Activated naive CD4-positive, alpha-beta T cell treated with anti-CD3 and anti-CD28 coated beads, Interleukin-2, amount 50 U/mL, for 72 hours (primary cell): ENCODE measurements around the gene FBXL20. TPM values are rescaled to one million over a fixed set of nuclear protein-coding genes. Genes with fewer than 3 reads are reported as not detected.
A peak's percentile ranks its signal among the peaks of the same experiment; 100 is the strongest.

ENCODE experiments used
- ATAC-seq, 2 donors: fragments of 150-1000 bp; cut with Tn5 transposase; 2 replicates each; pipeline ENCODE4 v1.10.0; 2021; ENCODE audit warnings: mild to moderate bottlenecking in 2 of 2, moderate library complexity in 2 of 2
- DNase-seq, 2 donors: peaks; one replicate each; pipeline ENCODE4 v3.0.0; 2021 to 2022; ENCODE audit warnings: low spot score in 2 of 2
- H3K27ac Mint-ChIP-seq, 2 donors: one replicate each; pipeline ENCODE4 v1.8.0; 2022; ENCODE audit warnings: mild to moderate bottlenecking in 2 of 2, mixed read lengths in 2 of 2
- H3K36me3 Mint-ChIP-seq, 2 donors: one replicate each; pipeline ENCODE4 v1.8.0; 2022; ENCODE audit warnings: mixed read lengths in 2 of 2
- H3K9me3 Mint-ChIP-seq, 2 donors: one replicate each; pipeline ENCODE4 v1.8.0; 2022; ENCODE audit warnings: mixed read lengths in 2 of 2
- total RNA-seq, 2 donors: library from RNA; stranded (reverse); gene quantifications; one replicate each; pipeline ENCODE4 v1.2.3, GENCODE V29; 2022

The FBXL20 gene
- total RNA-seq, 2 donors from 2014 or later: 19.5 to 21.5 TPM

DNA sequence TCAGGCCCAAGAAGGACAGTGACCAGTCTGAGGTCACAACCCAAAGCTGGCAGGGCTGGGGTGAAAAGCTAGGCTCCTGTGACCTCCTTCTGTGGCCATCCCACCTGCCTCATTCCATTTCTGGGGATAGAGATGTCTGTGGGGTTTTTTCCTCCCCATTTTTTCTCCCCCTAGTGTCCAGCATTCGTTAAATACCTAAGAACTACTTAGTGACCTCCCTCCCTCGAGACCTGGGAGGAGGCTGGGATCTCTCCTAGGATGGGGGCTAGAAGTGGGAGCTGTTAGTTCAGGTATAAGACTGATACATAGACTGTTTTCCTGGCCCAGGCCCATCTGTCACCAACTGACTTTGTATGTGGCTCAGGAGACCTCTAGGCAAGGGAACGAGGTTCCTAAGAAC is 155.2 kb downstream of the FBXL20 start:
- ATAC-seq (no peak), DNase-seq (no peak)
- no peaks in the 10 kb centered on the region for H3K36me3 Mint-ChIP-seq
- no peaks in the 10 kb centered on the region for H3K9me3 Mint-ChIP-seq
- no peak overlapping the region for H3K27ac Mint-ChIP-seq

DNA sequence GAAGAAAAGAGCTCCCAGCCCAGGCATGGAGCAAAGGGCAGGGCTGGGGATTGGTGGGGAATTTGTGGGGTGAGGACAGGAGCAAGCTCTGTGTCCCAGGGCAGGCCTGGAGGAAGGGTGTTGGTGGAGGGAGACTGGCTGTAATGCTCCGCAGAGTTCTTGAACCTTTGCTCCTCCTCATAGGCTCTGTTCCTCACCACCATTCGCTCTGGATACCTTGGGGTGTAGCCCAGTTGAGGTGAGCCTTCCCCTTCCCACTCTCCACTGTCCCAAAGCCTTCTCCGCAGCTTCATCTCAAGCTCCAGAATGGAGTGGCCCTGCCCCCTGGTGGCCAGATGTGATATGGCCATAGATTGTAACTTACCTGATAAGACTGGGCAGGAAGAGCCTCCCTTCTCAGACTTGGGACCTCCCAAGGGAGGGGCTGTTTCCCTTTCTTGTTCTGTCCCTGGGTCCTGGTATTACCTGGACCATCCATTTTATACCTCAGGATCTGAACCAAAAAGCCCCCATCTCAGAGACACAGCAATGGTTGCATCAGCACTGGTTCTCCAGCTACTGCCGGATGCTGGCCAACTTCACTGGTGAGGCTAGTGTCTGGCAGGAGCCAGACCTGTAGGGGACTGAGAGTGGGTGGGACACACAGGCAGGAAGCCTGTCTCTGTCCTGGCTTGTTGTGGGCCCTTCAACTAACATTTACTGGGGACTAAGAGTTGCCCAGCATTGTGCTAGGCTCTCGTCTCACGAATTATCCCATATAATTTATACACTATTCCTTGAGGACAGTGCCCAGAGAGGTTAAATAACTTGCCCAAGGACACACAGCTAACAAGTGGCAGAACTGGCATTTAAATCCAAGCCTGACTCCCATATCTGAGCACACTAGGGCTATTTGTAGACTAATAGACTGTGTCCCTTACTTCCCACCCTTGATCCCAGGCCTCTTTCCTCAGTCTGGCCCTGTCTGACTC is 156.5 kb downstream of the FBXL20 start:
- DNase-seq (peak; percentile 76 to 90), ATAC-seq (peak; percentile 90 to 96)
- H3K9me3 Mint-ChIP-seq: no peaks in the 10 kb centered on the region
- H3K36me3 Mint-ChIP-seq: no peaks in the 10 kb centered on the region
- no peak overlapping the region for H3K27ac Mint-ChIP-seq

DNA sequence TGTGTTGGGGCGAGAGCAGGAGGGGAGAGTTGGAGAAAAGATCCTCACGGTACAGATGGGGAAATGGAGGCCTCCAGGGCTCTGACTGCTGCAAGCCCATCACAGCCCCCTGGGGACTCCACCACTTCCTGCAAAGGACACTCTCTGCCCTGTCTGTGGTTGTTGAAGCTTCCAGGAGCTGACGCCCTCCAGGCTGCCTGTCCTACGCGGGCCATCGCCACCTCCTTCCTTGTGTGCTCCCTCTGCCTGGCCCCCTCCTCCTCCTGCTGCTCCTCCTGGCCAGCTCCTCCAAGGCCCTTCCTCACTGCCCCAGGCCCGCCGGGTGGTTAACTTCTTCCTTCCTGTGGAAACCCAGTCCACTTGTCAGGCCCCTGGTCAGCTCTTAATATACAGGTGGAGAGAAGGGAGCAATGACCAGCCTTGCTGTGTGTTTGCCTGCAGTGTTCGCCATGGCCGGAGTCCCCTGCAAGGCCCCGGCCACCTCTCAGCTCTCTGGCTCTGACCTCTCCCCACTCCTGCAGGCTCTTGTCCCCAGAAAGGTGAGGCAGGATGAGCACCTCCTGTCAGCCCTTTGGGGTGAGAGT is 157.3 kb downstream of the FBXL20 start:
- ATAC-seq (peak in 1 of 2 donors; percentile 3), DNase-seq (no peak)
- no peaks in the 10 kb centered on the region for H3K9me3 Mint-ChIP-seq
- no peak overlapping the region for H3K27ac Mint-ChIP-seq
- no peaks in the 10 kb centered on the region for H3K36me3 Mint-ChIP-seq

DNA sequence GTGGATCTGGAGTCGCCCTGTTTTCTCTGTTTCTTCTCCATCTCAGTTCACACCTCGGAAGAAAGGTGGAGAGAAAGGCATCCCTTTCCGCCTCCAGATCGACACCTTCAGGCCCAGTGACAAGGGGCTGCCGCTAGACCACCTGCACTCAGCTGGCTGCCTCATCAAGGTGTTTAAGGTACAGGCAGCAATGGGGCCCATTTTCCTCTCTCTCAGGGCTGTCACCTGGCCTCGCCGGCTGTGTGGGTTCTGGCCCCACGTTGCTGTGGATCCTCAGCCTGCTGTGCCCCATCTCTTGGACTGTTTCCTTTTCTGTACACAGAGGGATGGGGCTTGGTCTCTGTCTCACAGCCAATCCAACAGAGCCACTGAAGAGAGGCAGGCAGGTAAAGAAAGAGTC is 158.3 kb downstream of the FBXL20 start:
- H3K9me3 Mint-ChIP-seq: no peaks in the 10 kb centered on the region
- no peak overlapping the region for H3K27ac Mint-ChIP-seq
- no peak for ATAC-seq
- DNase-seq: no peak
- H3K36me3 Mint-ChIP-seq: no peaks in the 10 kb centered on the region

DNA sequence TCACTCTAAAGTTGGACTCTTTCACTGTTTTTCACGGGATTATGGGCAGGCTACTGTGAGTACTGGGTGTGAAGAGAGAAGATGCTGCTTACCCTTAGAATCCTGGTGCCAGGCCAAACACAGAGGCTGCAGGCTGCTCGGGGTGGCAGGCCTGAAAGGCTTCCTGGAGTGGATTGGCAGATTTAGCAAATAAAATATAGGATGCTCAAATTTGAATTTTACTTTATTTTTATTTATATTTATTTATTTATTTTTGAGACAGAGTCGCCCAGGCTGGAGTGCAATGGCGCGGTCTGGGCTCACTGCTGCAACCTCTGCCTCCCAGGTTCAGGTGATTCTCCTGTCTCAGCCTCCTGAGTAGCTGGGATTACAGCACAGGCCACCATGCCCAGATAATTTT is 160.8 kb downstream of the FBXL20 start:
- H3K9me3 Mint-ChIP-seq: no peaks in the 10 kb centered on the region
- ATAC-seq: no peak
- H3K36me3 Mint-ChIP-seq: no peaks in the 10 kb centered on the region
- no peak for DNase-seq
- no peak overlapping the region for H3K27ac Mint-ChIP-seq

DNA sequence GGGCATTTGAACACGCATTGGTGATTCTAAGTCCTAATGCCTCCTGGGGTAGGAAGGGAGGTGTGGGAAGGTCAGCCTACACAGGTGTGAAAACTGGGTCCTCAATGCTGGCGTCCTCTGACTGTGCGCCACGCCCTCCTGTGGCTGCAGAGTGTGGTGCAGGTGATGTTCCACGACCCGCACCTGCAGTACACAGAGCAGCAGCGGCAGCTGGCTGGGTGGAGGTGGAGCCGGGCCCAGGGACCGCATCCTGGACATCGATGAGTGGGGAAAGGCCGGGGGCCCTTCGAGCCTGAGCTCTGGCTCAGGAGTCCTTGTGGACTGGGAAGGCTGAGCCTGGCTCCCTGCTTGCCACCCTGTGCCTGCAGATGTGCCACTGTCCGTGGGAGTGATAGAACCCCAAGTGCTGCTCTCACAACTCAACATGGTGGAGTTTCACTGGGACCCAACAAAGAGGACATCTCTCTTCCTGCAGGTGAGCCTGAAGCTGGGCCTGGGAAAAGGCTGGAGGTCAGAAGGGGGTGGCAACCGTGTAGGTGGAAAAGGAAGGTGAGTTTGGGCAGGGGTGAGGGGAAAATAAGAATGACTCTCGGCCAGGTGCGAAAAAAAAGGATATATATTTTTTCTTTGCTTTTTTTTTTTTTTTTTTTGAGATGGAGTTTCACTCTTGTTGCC is 161.6 kb downstream of the FBXL20 start:
- no peak overlapping the region for H3K27ac Mint-ChIP-seq
- DNase-seq (peak; percentile 64 to 81), ATAC-seq (peak; percentile 45 to 70)
- H3K36me3 Mint-ChIP-seq: no peaks in the 10 kb centered on the region
- no peaks in the 10 kb centered on the region for H3K9me3 Mint-ChIP-seq

DNA sequence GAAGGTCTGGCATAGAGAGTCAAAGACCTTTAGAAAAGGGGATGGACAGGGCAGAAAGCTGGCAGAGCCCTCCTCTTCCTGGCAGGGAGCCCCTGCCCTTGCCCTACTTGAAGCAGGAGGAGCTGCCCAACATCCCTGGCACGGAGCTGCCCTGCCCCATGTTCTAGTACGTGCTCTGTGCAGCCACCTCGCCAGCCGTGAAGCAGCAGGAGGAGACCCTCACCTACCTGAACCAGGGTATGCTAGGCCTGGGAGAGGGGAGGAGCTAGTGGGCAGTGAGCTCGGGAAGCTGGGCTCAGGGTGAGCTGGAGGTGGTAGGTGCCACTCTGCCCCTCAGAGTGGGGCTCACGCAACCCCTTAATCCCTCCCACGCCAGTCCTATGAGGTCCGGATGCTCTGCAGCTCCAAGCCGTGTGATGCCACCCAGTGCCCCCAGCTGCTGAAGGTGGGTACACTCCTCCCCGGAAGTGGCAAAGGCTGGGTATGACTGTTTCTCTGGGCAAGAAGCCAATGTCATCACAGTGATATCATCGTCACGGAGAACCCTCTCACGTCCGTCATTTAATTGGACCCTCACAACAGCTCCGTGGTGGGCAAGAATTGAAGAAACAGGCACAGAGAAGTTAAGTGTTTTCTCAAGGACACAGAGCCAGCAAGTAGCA is 163.0 kb downstream of the FBXL20 start:
- DNase-seq (peak; percentile 35 to 70), ATAC-seq (peak; percentile 49 to 85)
- no peaks in the 10 kb centered on the region for H3K9me3 Mint-ChIP-seq
- H3K27ac Mint-ChIP-seq: peak overlapping the region in 1 of 2 donors; percentile 81
- H3K36me3 Mint-ChIP-seq: no peaks in the 10 kb centered on the region

DNA sequence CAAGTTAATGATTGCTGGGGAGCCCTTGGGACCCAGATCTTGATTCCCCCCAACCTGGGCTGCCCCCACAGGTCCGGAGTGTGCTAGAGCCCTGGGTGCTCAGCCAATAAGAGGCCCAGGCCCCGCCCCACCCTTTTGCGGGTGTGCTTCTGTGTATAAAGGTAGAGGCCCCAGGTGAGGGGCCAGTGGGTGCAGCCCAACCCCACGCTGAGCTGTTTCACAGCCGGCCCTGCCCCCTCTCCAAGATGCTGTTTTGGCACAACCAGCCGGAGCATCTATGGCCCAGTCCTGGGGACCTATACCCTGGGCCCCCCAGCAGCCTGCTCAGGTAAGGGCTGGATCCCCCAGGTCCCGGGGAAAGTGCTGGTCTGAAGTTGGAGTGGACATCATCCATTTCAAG is 163.8 kb downstream of the FBXL20 start:
- Mint-ChIP-seq H3K27ac (peak overlapping the region in 1 of 2 donors; percentile 81), H3K9me3 (no peaks in the 10 kb centered on the region), H3K36me3 (no peaks in the 10 kb centered on the region)
- DNase-seq (no peak), ATAC-seq (no peak)

DNA sequence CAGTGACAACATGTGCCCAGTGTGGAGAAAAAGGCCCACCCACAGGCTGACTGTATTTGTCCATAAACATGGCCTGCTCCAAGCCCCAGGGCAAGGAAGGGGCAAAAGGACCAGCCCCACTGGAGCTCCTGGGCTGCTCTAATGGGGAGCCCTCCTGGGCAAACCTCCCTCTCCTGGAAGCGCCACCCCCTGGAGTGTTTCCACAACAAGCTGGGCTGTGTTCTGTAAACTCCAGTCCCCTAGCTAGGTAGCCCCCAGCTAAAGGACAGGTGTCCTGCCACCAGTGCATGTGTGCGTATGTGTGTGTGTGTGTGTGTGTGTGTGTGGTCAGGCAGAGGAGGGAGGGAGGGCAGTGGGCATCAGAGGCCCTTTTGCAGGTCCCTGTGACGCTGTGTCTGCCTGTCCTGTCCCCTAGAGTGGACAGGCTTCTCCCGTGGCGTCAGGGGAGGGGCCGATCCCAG is 164.4 kb downstream of the FBXL20 start:
- Mint-ChIP-seq H3K27ac (no peak overlapping the region), H3K36me3 (no peaks in the 10 kb centered on the region), H3K9me3 (no peaks in the 10 kb centered on the region)
- DNase-seq (no peak), ATAC-seq (no peak)

DNA sequence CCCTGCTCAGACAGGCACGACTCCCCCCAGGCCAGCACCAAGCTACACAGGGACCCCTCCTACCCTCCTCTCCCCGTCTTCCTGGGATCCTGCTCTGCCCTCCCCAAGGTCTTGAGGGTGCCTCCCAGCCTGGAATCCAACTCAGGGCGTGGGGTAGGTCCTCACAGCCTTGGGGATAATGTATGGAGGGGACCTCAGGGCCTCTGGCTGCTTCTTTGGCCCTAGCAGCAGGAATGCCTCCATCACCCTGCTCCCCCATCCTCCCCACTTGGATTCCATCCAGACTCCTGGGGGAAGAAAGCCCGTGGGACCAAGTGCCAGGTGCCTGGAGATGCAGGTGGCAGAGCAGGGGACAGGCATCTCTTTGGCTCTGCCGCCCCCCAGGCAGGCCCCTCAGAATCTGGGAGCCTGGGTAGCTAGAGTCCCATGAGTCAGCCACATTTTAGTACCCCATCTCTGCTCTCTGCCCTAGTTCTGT is 164.9 kb downstream of the FBXL20 start:
- Mint-ChIP-seq H3K27ac (no peak overlapping the region), H3K36me3 (no peaks in the 10 kb centered on the region), H3K9me3 (no peaks in the 10 kb centered on the region)
- no peak for ATAC-seq
- no peak for DNase-seq

DNA sequence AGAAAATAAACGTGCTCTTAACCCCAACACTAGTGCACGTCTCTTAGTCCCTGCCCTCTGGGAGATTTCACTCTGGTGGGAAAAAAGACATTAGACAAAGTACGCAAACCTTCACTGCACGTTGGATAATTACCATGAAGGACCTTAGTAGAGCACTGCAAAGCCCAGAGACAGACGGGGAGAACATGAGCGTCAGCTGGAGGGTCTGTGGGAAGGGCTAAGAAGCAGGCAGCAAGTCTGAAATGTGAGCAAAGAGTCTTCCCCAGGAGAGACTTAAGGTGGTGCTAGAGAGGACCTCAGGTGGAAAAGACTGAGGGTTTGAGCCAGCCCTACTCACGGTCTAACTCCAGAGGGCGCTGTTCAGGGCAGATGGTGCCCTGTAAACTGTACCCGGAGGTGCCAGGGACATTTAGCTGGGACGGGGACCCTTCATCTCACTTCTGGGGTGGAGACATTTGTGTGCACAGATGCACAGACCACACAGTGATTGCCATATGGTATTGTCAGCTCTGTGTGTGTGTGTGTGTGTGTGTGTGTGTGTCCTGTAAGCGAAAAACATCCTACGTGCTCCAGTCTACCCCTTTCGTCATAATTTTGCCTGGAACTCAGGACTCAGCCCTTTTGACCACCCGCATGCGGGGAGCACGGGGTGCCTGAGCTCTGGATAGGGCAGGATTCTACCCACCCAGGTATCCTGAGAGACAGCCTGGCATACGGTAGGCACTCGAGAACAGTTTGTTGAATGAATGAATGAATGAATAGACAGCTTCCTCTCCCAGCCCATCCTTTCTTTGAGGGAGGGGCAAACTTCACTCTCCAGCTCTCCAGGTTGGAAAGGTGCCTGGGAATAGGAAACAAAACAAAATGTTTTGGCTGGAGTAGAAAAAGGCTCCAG is 165.6 kb downstream of the FBXL20 start:
- H3K9me3 Mint-ChIP-seq: no peaks in the 10 kb centered on the region
- peak; percentile 56 to 77 for ATAC-seq
- H3K36me3 Mint-ChIP-seq: no peaks in the 10 kb centered on the region
- no peak overlapping the region for H3K27ac Mint-ChIP-seq
- DNase-seq: peak in 1 of 2 donors; percentile 69

DNA sequence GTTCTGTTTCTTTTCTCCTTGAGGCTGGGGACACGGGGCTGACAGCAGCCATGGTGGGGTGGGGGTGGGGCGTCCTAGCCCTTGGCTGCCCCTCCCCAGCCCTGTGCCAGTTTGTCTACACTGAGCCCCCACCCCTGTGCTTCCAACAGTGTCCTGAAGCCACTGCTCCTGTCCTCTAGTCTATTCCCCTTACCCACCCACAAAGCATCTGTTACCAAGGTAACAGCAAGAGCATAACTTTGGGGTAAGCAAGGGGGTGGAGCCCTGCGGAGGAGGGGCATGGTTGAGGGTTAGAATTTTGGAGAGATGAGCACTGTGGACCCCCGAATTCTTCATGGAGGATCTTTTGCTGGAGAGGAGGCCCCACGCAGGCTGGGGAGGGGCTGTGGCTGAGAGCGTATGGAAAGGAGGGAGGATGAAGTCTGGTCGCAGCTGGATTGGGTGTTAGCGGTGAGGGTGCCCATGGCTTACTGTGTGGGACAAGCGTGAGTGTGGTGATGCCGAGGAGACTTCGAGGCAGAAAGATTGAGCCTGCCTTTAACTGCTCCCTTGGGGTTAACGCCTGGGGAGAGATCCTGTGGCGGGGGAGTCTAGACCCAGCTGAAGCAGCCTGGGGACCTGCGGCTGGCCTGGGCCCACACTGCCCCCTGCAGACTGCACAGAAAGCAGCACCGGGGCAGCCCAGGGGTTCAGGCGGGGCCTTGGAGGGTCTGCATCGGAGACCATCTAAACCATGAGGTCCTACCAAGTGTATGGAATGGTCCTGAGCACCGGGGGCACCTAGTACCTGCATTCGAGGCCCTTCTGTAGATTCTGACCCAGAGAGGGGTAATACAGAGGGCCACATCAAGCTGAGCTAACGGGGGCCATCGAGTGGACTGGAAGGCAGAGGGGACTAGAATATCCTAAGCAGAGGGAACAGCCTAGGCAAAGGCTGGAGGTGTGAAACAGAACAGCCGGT is 169.6 kb downstream of the FBXL20 start:
- peak in 1 of 2 donors; percentile 67 for DNase-seq
- peak overlapping the region; percentile 14 to 31 for H3K27ac Mint-ChIP-seq
- ATAC-seq: peak; percentile 77 to 81
- H3K36me3 Mint-ChIP-seq: no peaks in the 10 kb centered on the region
- H3K9me3 Mint-ChIP-seq: no peaks in the 10 kb centered on the region

DNA sequence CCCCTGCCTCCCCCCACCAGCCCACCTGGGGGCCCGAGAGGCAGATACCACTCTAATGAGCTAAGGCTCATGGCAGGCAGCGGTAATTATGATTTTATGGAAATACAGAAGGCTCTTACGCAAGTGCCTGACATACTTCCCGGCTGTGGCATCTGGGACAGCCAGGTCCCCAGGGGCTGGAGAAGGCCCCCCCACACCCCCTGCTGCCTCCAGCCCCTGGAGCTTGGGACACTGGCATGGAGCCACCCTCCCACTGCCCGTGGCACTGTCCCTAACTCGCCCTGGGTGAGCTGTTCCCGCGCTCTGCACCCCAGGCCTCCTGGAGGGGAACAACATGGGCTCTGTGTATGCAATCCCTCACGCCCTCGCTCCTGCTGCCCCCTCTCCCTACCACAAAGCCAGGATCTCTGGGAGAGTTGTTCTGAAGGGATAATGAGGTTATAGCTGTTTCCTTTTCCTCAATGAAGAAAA is 170.3 kb downstream of the FBXL20 start:
- ATAC-seq (no peak), DNase-seq (no peak)
- no peaks in the 10 kb centered on the region for H3K36me3 Mint-ChIP-seq
- H3K27ac Mint-ChIP-seq: peak overlapping the region in 1 of 2 donors; percentile 31
- H3K9me3 Mint-ChIP-seq: no peaks in the 10 kb centered on the region

DNA sequence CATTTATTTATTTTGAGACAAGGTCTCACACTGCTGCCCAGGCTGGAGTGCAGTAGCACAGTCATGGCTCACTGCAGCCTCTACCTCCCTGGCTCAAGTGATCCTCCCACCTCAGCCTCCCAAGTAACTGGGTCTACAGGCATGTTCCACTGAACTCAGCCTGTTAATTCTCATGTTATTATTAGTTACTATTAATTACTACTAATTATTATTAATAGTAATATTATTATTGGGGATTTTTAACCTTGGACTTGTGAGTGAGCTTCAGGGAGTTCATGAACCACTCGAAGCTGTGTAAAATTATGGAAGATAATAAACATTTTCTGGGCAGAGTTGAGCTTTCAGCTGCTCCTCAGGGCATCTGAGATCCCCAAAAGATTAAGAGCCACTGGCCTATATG is 171.1 kb downstream of the FBXL20 start:
- H3K27ac Mint-ChIP-seq: no peak overlapping the region
- H3K36me3 Mint-ChIP-seq: no peaks in the 10 kb centered on the region
- ATAC-seq (no peak), DNase-seq (no peak)
- no peaks in the 10 kb centered on the region for H3K9me3 Mint-ChIP-seq
